ENCODE measurements around the gene PRDM16. TPM values are rescaled to one million over a fixed set of nuclear protein-coding genes. Genes with fewer than 3 reads are reported as not detected.

PRDM16 gene
- total RNA-seq, 4 donors from 2014 or later, result 5.9 to 41.7 (median 11.2) TPM

DNA sequence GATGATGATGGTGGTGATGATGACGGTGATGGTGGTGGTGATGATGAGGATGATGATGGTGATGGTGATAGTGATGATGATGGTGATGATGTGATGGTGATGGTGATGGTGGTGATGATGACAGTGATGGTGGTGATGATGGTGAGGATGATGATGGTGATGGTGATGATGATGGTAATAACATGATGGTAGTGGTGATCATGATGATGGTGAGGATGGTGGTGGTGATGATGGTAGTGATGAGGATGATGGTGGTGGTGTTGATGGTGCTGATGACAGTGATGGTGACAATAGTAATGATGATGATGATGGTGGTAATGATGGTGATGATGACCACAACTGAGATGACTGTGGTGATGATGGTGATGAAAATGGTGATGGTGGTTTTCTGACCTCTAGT lies 42.9 kb upstream of the PRDM16 start:
- Histone ChIP-seq H3K27me3 (peaks cover 0 to 33% of the 10 kb centered on the region in 2 donors), H3K27ac (no peak overlapping the region), H3K9me3 (no peaks in the 10 kb centered on the region), H3K4me1 (peaks cover 0 to 5% (median 0%) of the 10 kb centered on the region in 4 donors), H3K36me3 (no peaks in the 10 kb centered on the region), H3K4me3 (no peak overlapping the region)
- no peak for DNase-seq (ENCODE audit: low spot score in 2 of 2)
- 97 to 100% methylated on average over 1 of the region's 1 CpG for WGBS, 2 donors
- TF ChIP-seq, protein P1, sequence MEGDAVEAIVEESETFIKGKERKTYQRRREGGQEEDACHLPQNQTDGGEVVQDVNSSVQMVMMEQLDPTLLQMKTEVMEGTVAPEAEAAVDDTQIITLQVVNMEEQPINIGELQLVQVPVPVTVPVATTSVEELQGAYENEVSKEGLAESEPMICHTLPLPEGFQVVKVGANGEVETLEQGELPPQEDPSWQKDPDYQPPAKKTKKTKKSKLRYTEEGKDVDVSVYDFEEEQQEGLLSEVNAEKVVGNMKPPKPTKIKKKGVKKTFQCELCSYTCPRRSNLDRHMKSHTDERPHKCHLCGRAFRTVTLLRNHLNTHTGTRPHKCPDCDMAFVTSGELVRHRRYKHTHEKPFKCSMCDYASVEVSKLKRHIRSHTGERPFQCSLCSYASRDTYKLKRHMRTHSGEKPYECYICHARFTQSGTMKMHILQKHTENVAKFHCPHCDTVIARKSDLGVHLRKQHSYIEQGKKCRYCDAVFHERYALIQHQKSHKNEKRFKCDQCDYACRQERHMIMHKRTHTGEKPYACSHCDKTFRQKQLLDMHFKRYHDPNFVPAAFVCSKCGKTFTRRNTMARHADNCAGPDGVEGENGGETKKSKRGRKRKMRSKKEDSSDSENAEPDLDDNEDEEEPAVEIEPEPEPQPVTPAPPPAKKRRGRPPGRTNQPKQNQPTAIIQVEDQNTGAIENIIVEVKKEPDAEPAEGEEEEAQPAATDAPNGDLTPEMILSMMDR (IDR thresholded peaks at IDR 0.05), result no peak
- TF ChIP-seq EP300 (IDR thresholded peaks at IDR 0.05) (no peak), POLR2A (IDR thresholded peaks at IDR 0.05) (no peak)

DNA sequence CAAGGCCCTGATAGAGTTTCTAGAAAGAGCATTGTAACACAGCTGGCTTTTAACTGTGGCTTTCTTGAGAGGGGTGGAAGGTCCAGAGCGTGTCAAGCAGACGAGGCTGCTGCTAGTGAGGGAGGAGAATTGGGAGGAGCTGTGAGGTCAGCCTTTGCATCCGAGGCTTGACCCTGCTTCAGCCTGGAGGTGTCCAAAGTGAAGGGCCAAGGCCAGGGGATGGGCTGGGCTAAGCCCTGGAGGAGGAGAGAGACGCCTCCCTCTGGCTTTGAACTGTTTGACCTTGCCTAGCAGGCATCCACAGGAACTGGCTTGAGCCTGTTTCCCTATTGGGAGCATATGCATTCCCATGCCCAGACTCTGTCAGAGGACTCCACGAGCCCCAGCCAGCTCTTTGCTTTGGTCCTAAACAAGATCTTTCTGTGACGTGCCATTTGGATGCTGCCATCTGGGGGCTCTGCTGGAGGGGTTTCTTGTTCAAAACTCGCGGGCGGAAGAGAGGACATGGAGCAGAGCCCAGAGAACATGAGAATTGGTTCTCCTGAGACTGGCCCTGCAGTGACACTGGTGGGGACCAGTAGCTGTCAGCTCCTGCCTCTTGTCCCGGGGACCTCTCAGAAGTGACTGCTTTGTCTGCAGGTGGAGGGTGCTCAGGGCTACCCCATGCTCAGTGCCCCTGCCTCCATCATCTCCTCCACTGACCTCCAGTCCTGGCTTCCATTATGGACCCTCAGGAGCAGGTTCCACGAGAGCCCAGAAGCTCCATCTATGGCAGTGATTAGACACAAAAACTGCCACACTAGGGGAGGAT lies 42.2 kb upstream of the PRDM16 start:
- H3K27ac ChIP-seq, result no peak overlapping the region
- peaks cover 0 to 10% (median 0%) of the 10 kb centered on the region in 4 donors for H3K4me1 ChIP-seq
- peaks cover 0 to 38% of the 10 kb centered on the region in 2 donors for H3K27me3 ChIP-seq
- H3K36me3 ChIP-seq, result no peaks in the 10 kb centered on the region
- DNase-seq (ENCODE audit: low spot score in 2 of 2), result no peak
- TF ChIP-seq, protein P1 (IDR thresholded peaks at IDR 0.05), result no peak
- TF ChIP-seq POLR2A (IDR thresholded peaks at IDR 0.05) (no peak), EP300 (IDR thresholded peaks at IDR 0.05) (no peak)
- H3K9me3 ChIP-seq, result no peaks in the 10 kb centered on the region
- H3K4me3 ChIP-seq, result no peak overlapping the region
- 79 to 81% methylated on average over 8 to 11 of the region's 11 CpGs for WGBS, 2 donors

DNA sequence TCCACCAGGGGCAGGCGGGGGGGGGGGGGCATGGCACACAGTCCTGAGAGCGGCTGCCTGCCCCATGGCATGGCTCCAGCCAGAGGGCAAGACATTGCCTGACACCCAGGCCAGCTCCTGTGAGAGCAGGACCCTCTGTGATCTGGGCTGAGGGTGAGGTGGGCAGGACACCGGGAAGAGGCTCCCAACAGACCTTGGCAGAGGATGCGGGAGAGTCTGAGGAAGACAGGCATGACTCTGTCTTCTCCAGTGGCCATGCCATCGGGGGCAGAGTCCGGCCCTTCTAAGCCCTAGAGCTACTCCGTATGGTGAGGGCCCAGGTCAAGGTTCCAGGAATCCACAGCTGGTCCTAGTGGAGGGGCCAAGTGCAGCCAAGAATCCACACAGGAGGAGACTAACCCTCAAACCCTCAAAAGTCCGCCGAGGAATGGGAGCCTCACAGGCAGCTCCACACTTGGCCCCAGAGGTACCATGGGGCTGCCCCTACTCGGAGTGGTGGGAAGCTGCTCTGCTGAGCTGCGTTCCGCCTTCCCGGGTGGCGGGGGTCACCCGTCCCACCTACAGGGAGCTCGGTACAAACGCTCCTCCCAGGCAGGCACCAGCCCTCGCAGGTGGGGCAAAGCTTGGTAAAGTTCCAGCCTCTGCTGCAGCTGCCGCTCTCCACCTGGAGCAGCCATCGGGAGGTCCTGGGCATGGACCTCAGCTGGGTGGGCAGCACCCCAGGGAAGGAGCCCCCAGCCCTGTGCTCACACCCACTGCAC lies 41.2 kb upstream of the PRDM16 start:
- 84 to 88% methylated on average over 13 to 17 of the region's 20 CpGs for WGBS, 2 donors
- peaks cover 0 to 38% of the 10 kb centered on the region in 2 donors for H3K27me3 ChIP-seq

DNA sequence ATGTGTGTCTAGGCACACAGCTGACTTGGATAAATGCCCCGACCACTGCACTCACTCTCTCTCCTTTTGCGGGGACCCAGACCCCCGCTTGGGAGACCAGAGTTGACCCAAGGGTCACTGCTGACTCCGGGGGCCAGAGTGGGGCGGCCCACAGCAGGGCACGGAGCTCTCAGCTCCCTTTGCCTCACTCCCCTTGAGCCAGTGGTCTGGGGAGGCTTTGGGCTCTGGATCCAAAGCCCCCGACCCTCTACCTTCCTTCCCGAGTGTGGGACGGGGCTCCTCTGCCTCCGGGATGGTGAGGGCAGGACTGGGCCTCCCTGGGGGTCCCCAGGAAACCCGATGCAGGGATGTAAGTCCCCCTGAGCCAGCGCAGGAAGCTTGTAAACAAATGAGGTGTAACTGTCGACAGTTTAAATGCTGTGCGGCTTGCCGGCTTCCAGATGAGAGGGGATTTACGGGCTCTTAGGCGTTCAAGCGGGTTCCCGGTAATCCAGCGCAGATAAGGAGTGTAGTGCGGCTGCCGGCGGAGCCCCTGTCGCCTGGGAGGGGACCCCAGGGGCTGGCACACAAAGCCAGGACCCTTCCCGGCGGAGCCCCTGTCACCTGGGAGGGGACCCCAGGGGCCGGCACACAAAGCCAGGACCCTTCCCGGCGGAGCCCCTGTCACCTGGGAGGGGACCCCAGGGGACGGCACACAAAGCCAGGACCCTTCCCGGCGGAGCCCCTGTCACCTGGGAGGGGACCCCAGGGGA lies 40.3 kb upstream of the PRDM16 start:
- Histone ChIP-seq H3K27ac (no peak overlapping the region), H3K9me3 (no peaks in the 10 kb centered on the region), H3K27me3 (peaks cover 0 to 38% of the 10 kb centered on the region in 2 donors), H3K4me1 (peaks cover 0 to 10% (median 0%) of the 10 kb centered on the region in 4 donors), H3K36me3 (no peaks in the 10 kb centered on the region), H3K4me3 (no peak overlapping the region)
- WGBS, 2 donors, result 42 to 44% methylated on average over 19 to 20 of the region's 32 CpGs
- TF ChIP-seq POLR2A (IDR thresholded peaks at IDR 0.05), result no peak
- TF ChIP-seq, protein P1 (IDR thresholded peaks at IDR 0.05), result no peak
- TF ChIP-seq EP300 (IDR thresholded peaks at IDR 0.05), result no peak
- DNase-seq (ENCODE audit: low spot score in 2 of 2), result no peak

More for the DNA sequence above, 41.2 kb upstream of the PRDM16 start:
- no peaks in the 10 kb centered on the region for H3K36me3 ChIP-seq
- no peak overlapping the region for H3K27ac ChIP-seq
- H3K4me1 ChIP-seq, result peaks cover 0 to 10% (median 0%) of the 10 kb centered on the region in 4 donors
- H3K4me3 ChIP-seq, result no peak overlapping the region
- DNase-seq (ENCODE audit: low spot score in 2 of 2), result no peak
- no peaks in the 10 kb centered on the region for H3K9me3 ChIP-seq
- TF ChIP-seq EP300 (IDR thresholded peaks at IDR 0.05), result no peak
- TF ChIP-seq POLR2A (IDR thresholded peaks at IDR 0.05), result no peak
- TF ChIP-seq, protein P1 (IDR thresholded peaks at IDR 0.05), result no peak
